ENCODE measurements around the gene RTN4R. TPM values are rescaled to one million over a fixed set of nuclear protein-coding genes. Genes with fewer than 3 reads are reported as not detected.

RTN4R gene
- total and polyA plus RNA-seq, 9 of the 15 experiments (the other 6 are each of a cell fraction or from before 2014, with no cell fraction given), result 0.04 to 2.8 (median 1.4) TPM; not detected in 3

DNA sequence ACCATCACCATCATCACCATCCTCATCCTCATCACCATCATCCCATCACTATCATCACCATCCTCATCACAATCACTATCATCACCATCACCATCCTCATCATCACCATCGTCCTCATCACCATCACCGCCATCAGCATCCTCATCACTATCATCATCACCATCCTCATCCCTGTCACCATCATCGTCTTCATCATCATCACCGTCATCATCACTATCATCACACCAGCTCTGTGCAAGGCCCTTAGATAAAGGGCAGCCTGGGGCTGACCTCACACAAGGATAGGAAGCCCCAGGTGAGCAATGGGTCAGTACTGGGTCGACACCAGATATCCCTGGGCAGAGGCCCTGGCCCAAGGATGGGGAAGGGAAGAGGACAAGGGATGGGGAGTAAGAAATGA lies 16.1 kb downstream of the RTN4R start:
- peaks cover 15 to 35% of the 10 kb centered on the region in 2 experiments; a peak in 4 of 5 replicates for H3K27me3 ChIP-seq (ENCODE audit: control insufficient read depth in 2 of 2, insufficient read depth in 2 of 2, low read length in 2 of 2)
- intact Hi-C loops (cut with micrococcal nuclease), result no loop called here
- H3K4me3 ChIP-seq, result no peak overlapping the region
- no peak overlapping the region for H3K4me2 ChIP-seq (ENCODE audit: insufficient read depth, low read length)
- in situ Hi-C loops (cut with MboI), result no loop called here
- DNase-seq (ENCODE audit: extremely low read depth in 1 of 4, low spot score in 3 of 4) (no peak), ATAC-seq (no peak), FAIRE-seq (no peak)
- H3K79me2 ChIP-seq (ENCODE audit: control insufficient read depth, insufficient read depth, low read length), result no peaks in the 10 kb centered on the region
- H3K4me1 ChIP-seq (replicated peaks in 1 of 2; ENCODE audit: control insufficient read depth in 2 of 2, insufficient read depth in 2 of 2, low read length in 2 of 2), result peaks cover 8 to 34% of the 10 kb centered on the region in 2 experiments
- POLR2A ChIA-PET, result no interaction called here
- WGBS (ENCODE audit: insufficient coverage, low coverage, missing lambda C conversion rate), result 4% methylated on average over 5 of the region's 5 CpGs
- BruUV-seq (replicated peaks), result no TSS peak
- no peaks in the 10 kb centered on the region for H3K9me3 ChIP-seq (replicated peaks; ENCODE audit: control insufficient read depth, insufficient read depth, low read depth, low read length)
- H4K20me1 ChIP-seq (replicated peaks; ENCODE audit: control insufficient read depth, insufficient read depth, low read length), result peaks cover 30% of the 10 kb centered on the region
- H3K36me3 ChIP-seq (ENCODE audit: control insufficient read depth, insufficient read depth, low read length), result no peaks in the 10 kb centered on the region
- no peaks in the 10 kb centered on the region for H3K9me1 ChIP-seq (ENCODE audit: control insufficient read depth, insufficient read depth, low read length)
- no peak overlapping the region for H2AFZ ChIP-seq (ENCODE audit: low read depth, low read length)
- H3K27ac ChIP-seq (ENCODE audit: extremely low read depth, low read depth, low read length), result no peak overlapping the region
- CTCF ChIA-PET (ENCODE audit: low intra/inter-chr PET ratio), result no interaction called here
- H3K9ac ChIP-seq (ENCODE audit: insufficient read depth in 1 of 2, low read depth in 2 of 2, low read length in 2 of 2), result no peak overlapping the region
- TF ChIP-seq ZNF324 (CRISPR knock-in tag; IDR thresholded peaks at IDR 0.05) (no peak), PHF8 (IDR thresholded peaks at IDR 0.05; ENCODE audit: borderline replicate concordance, low read length) (no peak), ZC3H11A (IDR thresholded peaks at IDR 0.05; ENCODE audit: low read depth, low read length) (no peak), ZNF316 (IDR thresholded peaks at IDR 0.05) (no peak), NFIC (IDR thresholded peaks at IDR 0.05) (no peak), FOXP1 (CRISPR knock-in tag; IDR thresholded peaks at IDR 0.05) (no peak), CCNT2 (IDR thresholded peaks at IDR 0.05; ENCODE audit: borderline replicate concordance, extremely low read depth, insufficient read length, low read depth, low read length) (no peak), HDAC1 (IDR thresholded peaks at IDR 0.05) (peak in 1 of 2 experiments; percentile 97; a peak in 2 of 4 replicates), PTTG1 (tag; IDR thresholded peaks at IDR 0.05; ENCODE audit: low read depth) (no peak), DACH1 (IDR thresholded peaks at IDR 0.05; ENCODE audit: partially characterized antibody) (no peak), ATF7 (IDR thresholded peaks at IDR 0.05) (no peak), ZNF76 (CRISPR knock-in tag; IDR thresholded peaks at IDR 0.05; ENCODE audit: borderline replicate concordance) (no peak), ZC3H8 (IDR thresholded peaks at IDR 0.05) (no peak), ATF1 (CRISPR knock-in tag; IDR thresholded peaks at IDR 0.05) (no peak), ATF1 (tag; IDR thresholded peaks at IDR 0.05) (peak; percentile 47), BCOR (IDR thresholded peaks at IDR 0.05) (peak; percentile 13; the same call in 1 of the 2 replicates), MYNN (IDR thresholded peaks at IDR 0.05) (no peak), MYNN (CRISPR knock-in tag; IDR thresholded peaks at IDR 0.05) (no peak)
- TF ChIP-seq, protein P1, sequence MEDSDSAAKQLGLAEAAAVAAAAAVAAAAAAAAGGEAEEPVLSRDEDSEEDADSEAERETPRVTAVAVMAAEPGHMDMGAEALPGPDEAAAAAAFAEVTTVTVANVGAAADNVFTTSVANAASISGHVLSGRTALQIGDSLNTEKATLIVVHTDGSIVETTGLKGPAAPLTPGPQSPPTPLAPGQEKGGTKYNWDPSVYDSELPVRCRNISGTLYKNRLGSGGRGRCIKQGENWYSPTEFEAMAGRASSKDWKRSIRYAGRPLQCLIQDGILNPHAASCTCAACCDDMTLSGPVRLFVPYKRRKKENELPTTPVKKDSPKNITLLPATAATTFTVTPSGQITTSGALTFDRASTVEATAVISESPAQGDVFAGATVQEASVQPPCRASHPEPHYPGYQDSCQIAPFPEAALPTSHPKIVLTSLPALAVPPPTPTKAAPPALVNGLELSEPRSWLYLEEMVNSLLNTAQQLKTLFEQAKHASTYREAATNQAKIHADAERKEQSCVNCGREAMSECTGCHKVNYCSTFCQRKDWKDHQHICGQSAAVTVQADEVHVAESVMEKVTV (CRISPR knock-in tag; IDR thresholded peaks at IDR 0.05), result no peak
- TF ChIP-seq, protein P2, sequence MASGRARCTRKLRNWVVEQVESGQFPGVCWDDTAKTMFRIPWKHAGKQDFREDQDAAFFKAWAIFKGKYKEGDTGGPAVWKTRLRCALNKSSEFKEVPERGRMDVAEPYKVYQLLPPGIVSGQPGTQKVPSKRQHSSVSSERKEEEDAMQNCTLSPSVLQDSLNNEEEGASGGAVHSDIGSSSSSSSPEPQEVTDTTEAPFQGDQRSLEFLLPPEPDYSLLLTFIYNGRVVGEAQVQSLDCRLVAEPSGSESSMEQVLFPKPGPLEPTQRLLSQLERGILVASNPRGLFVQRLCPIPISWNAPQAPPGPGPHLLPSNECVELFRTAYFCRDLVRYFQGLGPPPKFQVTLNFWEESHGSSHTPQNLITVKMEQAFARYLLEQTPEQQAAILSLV (tag; IDR thresholded peaks at IDR 0.05), result no peak
- TF ChIP-seq, protein P3, sequence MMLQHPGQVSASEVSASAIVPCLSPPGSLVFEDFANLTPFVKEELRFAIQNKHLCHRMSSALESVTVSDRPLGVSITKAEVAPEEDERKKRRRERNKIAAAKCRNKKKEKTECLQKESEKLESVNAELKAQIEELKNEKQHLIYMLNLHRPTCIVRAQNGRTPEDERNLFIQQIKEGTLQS (IDR thresholded peaks at IDR 0.05), result peak; percentile 38; the same call in 1 of the 2 replicates
- TF ChIP-seq, protein P3 (CRISPR knock-in tag; conservative IDR thresholded peaks at IDR 0.05), result no peak

All from K562 (cell line).